ENCODE measurements around the gene ROS1.

DNA sequence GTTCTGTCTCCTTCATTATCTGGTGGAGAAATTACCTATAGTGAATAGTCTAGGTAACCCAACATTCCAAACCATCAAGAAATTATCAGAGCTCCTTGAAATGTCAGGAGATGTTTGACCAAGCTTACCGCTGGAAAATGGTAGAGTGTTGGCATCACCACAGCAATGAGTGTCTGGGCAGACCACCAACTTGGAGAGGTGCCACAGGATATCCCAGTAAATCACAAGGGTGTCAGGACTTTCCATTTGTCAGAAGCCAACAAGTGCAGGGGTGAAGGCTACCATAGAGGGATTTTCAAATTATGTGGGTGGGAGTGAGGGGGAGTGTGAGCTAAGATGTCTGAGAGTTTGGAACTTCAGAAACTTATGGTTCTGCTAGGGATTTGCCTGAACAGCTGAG, 87.2 kb downstream of the ROS1 start:
- TF ChIP-seq, protein P1, sequence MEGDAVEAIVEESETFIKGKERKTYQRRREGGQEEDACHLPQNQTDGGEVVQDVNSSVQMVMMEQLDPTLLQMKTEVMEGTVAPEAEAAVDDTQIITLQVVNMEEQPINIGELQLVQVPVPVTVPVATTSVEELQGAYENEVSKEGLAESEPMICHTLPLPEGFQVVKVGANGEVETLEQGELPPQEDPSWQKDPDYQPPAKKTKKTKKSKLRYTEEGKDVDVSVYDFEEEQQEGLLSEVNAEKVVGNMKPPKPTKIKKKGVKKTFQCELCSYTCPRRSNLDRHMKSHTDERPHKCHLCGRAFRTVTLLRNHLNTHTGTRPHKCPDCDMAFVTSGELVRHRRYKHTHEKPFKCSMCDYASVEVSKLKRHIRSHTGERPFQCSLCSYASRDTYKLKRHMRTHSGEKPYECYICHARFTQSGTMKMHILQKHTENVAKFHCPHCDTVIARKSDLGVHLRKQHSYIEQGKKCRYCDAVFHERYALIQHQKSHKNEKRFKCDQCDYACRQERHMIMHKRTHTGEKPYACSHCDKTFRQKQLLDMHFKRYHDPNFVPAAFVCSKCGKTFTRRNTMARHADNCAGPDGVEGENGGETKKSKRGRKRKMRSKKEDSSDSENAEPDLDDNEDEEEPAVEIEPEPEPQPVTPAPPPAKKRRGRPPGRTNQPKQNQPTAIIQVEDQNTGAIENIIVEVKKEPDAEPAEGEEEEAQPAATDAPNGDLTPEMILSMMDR (IDR thresholded peaks at IDR 0.05), result no peak
- no peak for TF ChIP-seq EZH2 (IDR thresholded peaks at IDR 0.05)
- no peak for TF ChIP-seq EZH2phosphoT487 (IDR thresholded peaks at IDR 0.05)

Data from neural progenitor cell (in vitro differentiated cells).